Neuronal stem cell (in vitro differentiated cells): Measurements from ENCODE around the gene AKAP9.

ENCODE experiments used
- DNase-seq: peaks from one replicate; pipeline ENCODE4 v3.0.0-alpha.2; 2013; ENCODE audit warnings: low spot score
- H2AFZ ChIP-seq: one replicate; pipeline ENCODE4 v1.6.1; 2013; ENCODE audit warnings: mild to moderate bottlenecking, low read length, inconsistent platforms
- H2AK5ac ChIP-seq: 2 replicates; pipeline ENCODE4 v1.6.1; 2013; ENCODE audit warnings: low read depth, mild to moderate bottlenecking, inconsistent platforms, low read length, moderate library complexity, mixed read lengths
- H2BK120ac ChIP-seq: 2 replicates; pipeline ENCODE4 v1.6.1; 2013; ENCODE audit warnings: low read depth, mild to moderate bottlenecking, inconsistent platforms, low read length, moderate library complexity, mixed read lengths
- H2BK12ac ChIP-seq: one replicate; pipeline ENCODE4 v1.6.1; 2013; ENCODE audit warnings: low read length, inconsistent platforms
- H2BK15ac ChIP-seq: 2 replicates; pipeline ENCODE4 v1.6.1; 2013; ENCODE audit warnings: mild to moderate bottlenecking, low read length, inconsistent platforms, mixed read lengths
- H2BK5ac ChIP-seq: one replicate; pipeline ENCODE4 v1.6.1; 2013; ENCODE audit warnings: inconsistent platforms, mild to moderate bottlenecking, low read length, moderate library complexity
- H3K14ac ChIP-seq: one replicate; pipeline ENCODE4 v1.6.1; 2013; ENCODE audit warnings: low read length, inconsistent platforms
- H3K18ac ChIP-seq: 2 replicates; pipeline ENCODE4 v1.6.1; 2013; ENCODE audit warnings: low read length, inconsistent platforms
- H3K23ac ChIP-seq: 2 replicates; pipeline ENCODE4 v1.6.1; 2013; ENCODE audit warnings: low read depth, mild to moderate bottlenecking, mixed read lengths, low read length, inconsistent platforms; ENCODE audit not compliant: poor library complexity
- H3K27ac ChIP-seq: replicated peaks from 3 replicates; pipeline ENCODE4 v1.5.1; 2013; ENCODE audit warnings: low read length, inconsistent platforms
- H3K27me3 ChIP-seq, 3 experiments: 2 replicates each; pipeline ENCODE4 v1.6.1; 2013; ENCODE audit warnings: low read length in 3 of 3, mild to moderate bottlenecking in 2 of 3, inconsistent platforms in 1 of 3, low read depth in 1 of 3, mixed read lengths in 1 of 3, moderate library complexity in 1 of 3; ENCODE audit not compliant: control insufficient read depth in 3 of 3, insufficient read depth in 3 of 3
- H3K36me3 ChIP-seq, 2 donors: replicated peaks in 1 of 2; 2 replicates each; pipeline ENCODE4 v1.6.1; 2013; ENCODE audit warnings: low read length in 2 of 2; ENCODE audit not compliant: control insufficient read depth in 2 of 2, insufficient read depth in 2 of 2
- H3K4ac ChIP-seq: 2 replicates; pipeline ENCODE4 v1.6.1; 2013; ENCODE audit warnings: inconsistent platforms, mild to moderate bottlenecking, low read length, moderate library complexity
- H3K4me1 ChIP-seq, 2 donors: 1 replicate in 1 of 2; 2 replicates in 1 of 2; pipeline ENCODE4 v1.6.1; 2013; ENCODE audit warnings: low read length in 2 of 2, low read depth in 1 of 2; ENCODE audit not compliant: control insufficient read depth in 2 of 2, insufficient read depth in 1 of 2
- H3K4me2 ChIP-seq: one replicate; pipeline ENCODE4 v1.6.1; 2013; ENCODE audit warnings: mild to moderate bottlenecking, low read length, inconsistent platforms; ENCODE audit not compliant: insufficient read depth, poor library complexity, severe bottlenecking
- H3K4me3 ChIP-seq, 2 donors: 2 replicates each; pipeline ENCODE4 v1.5.1; 2013; ENCODE audit warnings: low read length in 2 of 2, mild to moderate bottlenecking in 2 of 2, inconsistent platforms in 1 of 2, moderate library complexity in 1 of 2
- H3K79me1 ChIP-seq: one replicate; pipeline ENCODE4 v1.6.1; 2013; ENCODE audit warnings: low read depth, mild to moderate bottlenecking, inconsistent platforms, low read length, moderate library complexity
- H3K9ac ChIP-seq: one replicate; pipeline ENCODE4 v1.6.1; 2013; ENCODE audit warnings: mild to moderate bottlenecking, low read depth, low read length, inconsistent platforms; ENCODE audit not compliant: poor library complexity
- H3K9me3 ChIP-seq, 2 donors: replicated peaks in 1 of 2; 2 replicates each; pipeline versions ENCODE3 to v1.6.1; 2013; ENCODE audit warnings: low read length in 2 of 2, mild to moderate bottlenecking in 2 of 2, inconsistent platforms in 1 of 2, low read depth in 1 of 2, mixed read lengths in 1 of 2, moderate library complexity in 1 of 2; ENCODE audit not compliant: control insufficient read depth in 2 of 2, insufficient read depth in 1 of 2
- H4K8ac ChIP-seq: one replicate; pipeline ENCODE4 v1.6.1; 2013; ENCODE audit warnings: low read depth, mild to moderate bottlenecking, inconsistent platforms, low read length, moderate library complexity
- H4K91ac ChIP-seq: one replicate; pipeline ENCODE4 v1.6.1; 2013; ENCODE audit warnings: low read length, low read depth, mild to moderate bottlenecking, inconsistent platforms; ENCODE audit not compliant: poor library complexity
- WGBS, 2 donors: extraction: QIAGEN DNeasy Blood & Tissue Kit; methylation state at CpG; one replicate each; pipeline ENCODE4 v1.1.7; 2013; ENCODE audit warnings: missing lambda C conversion rate in 2 of 2, mixed read lengths in 1 of 2; ENCODE audit not compliant: insufficient read length in 2 of 2, insufficient replicate concordance in 1 of 2; ENCODE audit errors: extremely low coverage in 2 of 2; 5-methylcytosine and 5-hydroxymethylcytosine counted together

The AKAP9 gene

GRCh38 chr7:92034116-92034515 lies 93.5 kb downstream of the AKAP9 start:
- H2BK5ac ChIP-seq = no peak overlapping the region
- H2AK5ac ChIP-seq = no peak overlapping the region
- H4K91ac ChIP-seq = no peak overlapping the region
- H2AFZ ChIP-seq = no peak overlapping the region
- no CpG with 5 or more reads among the region's 2 CpGs for WGBS, 2 donors
- no peak overlapping the region for H3K18ac ChIP-seq
- H2BK120ac ChIP-seq = no peak overlapping the region
- no peak overlapping the region for H2BK15ac ChIP-seq
- no peak overlapping the region for H3K27ac ChIP-seq
- H3K27me3 ChIP-seq = no peaks in the 10 kb centered on the region
- H3K4me1 ChIP-seq = no peaks in the 10 kb centered on the region
- no peaks in the 10 kb centered on the region for H3K79me1 ChIP-seq
- no peak overlapping the region for H3K4me2 ChIP-seq
- no peak overlapping the region for H4K8ac ChIP-seq
- no peak overlapping the region for H3K4ac ChIP-seq
- H2BK12ac ChIP-seq = no peak overlapping the region
- H3K9ac ChIP-seq = no peak overlapping the region
- H3K4me3 ChIP-seq = no peak overlapping the region
- H3K14ac ChIP-seq = no peak overlapping the region
- DNase-seq = no peak
- H3K36me3 ChIP-seq = peaks cover 0 to 70% of the 10 kb centered on the region in 2 donors
- no peaks in the 10 kb centered on the region for H3K9me3 ChIP-seq
- no peak overlapping the region for H3K23ac ChIP-seq

DNA sequence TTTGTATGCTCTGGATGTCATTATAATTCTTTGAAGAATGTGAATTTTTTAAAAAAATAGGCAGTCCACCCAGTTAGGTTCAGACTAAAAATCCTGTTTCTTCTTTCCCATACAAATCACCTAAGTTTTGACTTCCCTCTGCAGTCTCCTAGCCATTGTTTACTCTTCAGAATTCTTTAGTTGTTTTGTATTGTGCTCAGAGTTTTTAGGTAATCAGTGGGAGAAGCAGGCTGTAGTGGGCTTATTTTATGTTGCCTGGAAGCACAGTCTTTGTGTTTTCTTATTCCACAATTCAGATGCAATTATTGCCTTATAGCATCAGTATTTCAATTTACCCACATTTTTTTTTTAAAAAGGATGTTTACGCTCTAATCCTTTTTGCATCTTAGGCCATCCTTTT lies 94.9 kb downstream of the AKAP9 start:
- no peak overlapping the region for H4K91ac ChIP-seq
- no peak for DNase-seq
- no peak overlapping the region for H3K4me3 ChIP-seq
- no peak overlapping the region for H2BK12ac ChIP-seq
- H2BK120ac ChIP-seq = no peak overlapping the region
- no peak overlapping the region for H3K23ac ChIP-seq
- no peak overlapping the region for H3K14ac ChIP-seq
- H3K36me3 ChIP-seq = peaks cover under 1 to 71% of the 10 kb centered on the region in 2 donors
- no peaks in the 10 kb centered on the region for H3K4me1 ChIP-seq
- H2AK5ac ChIP-seq = no peak overlapping the region
- H2BK5ac ChIP-seq = no peak overlapping the region
- H3K4ac ChIP-seq = no peak overlapping the region
- no peak overlapping the region for H3K27ac ChIP-seq
- no peak overlapping the region for H4K8ac ChIP-seq
- H3K4me2 ChIP-seq = no peak overlapping the region
- H3K9me3 ChIP-seq = no peaks in the 10 kb centered on the region
- WGBS, 2 donors = no CpG with 5 or more reads among the region's 1 CpG
- no peaks in the 10 kb centered on the region for H3K79me1 ChIP-seq
- H3K18ac ChIP-seq = no peak overlapping the region
- no peak overlapping the region for H2AFZ ChIP-seq
- no peak overlapping the region for H2BK15ac ChIP-seq
- no peak overlapping the region for H3K9ac ChIP-seq
- no peaks in the 10 kb centered on the region for H3K27me3 ChIP-seq

DNA sequence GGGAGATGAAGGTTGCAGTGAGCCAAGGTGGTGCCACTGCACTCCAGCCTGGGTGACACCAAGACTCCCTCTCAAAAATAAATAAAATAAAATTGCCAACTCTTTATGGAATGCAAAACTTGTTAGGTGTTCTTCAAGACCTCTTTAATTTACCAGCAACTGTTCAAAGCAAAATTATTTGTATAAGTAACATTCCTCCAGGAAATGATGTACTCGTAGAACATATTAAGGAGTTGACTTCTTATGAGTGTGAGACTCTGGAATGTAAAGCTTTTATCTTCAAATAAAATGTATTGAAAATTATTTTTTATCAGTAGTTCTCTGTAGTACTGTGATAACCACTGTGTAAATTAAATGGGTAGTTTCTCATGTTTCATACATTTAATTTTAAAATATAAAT lies 99.2 kb downstream of the AKAP9 start:
- Histone ChIP-seq H3K4ac (no peak overlapping the region), H3K36me3 (peaks cover 5 to 80% of the 10 kb centered on the region in 2 donors), H2BK120ac (no peak overlapping the region), H2AFZ (no peak overlapping the region), H3K9ac (no peak overlapping the region), H4K91ac (no peak overlapping the region), H3K4me2 (no peak overlapping the region), H3K14ac (no peak overlapping the region), H2BK5ac (no peak overlapping the region), H2BK12ac (no peak overlapping the region), H4K8ac (no peak overlapping the region), H3K79me1 (no peaks in the 10 kb centered on the region), H3K27me3 (no peaks in the 10 kb centered on the region), H3K4me3 (no peak overlapping the region), H3K18ac (no peak overlapping the region), H2BK15ac (no peak overlapping the region), H3K23ac (no peak overlapping the region), H3K27ac (no peak overlapping the region), H2AK5ac (no peak overlapping the region), H3K4me1 (no peaks in the 10 kb centered on the region), H3K9me3 (no peaks in the 10 kb centered on the region)
- no peak for DNase-seq
- no CpG with 5 or more reads among the region's 1 CpG for WGBS, 2 donors

- H3K18ac ChIP-seq = no peak overlapping the region
- H3K27ac ChIP-seq = no peak overlapping the region
- H3K36me3 ChIP-seq = peaks cover 5 to 90% of the 10 kb centered on the region in 2 donors
- no peak overlapping the region for H3K9ac ChIP-seq
- H2AFZ ChIP-seq = no peak overlapping the region
- H2BK5ac ChIP-seq = no peak overlapping the region
- no peak overlapping the region for H2BK12ac ChIP-seq
- H3K9me3 ChIP-seq = no peaks in the 10 kb centered on the region
- no peak overlapping the region for H2BK120ac ChIP-seq
- H3K79me1 ChIP-seq = no peaks in the 10 kb centered on the region
- no peaks in the 10 kb centered on the region for H3K4me1 ChIP-seq
- H3K4me3 ChIP-seq = no peak overlapping the region
- no peak overlapping the region for H4K8ac ChIP-seq
- no peak overlapping the region for H4K91ac ChIP-seq
- no peak overlapping the region for H3K23ac ChIP-seq
- no peak overlapping the region for H3K4ac ChIP-seq
- H2AK5ac ChIP-seq = no peak overlapping the region
- no peak overlapping the region for H3K4me2 ChIP-seq
- no CpG with 5 or more reads among the region's 4 CpGs for WGBS, 2 donors
- no peak overlapping the region for H3K14ac ChIP-seq
- DNase-seq = no peak
- no peaks in the 10 kb centered on the region for H3K27me3 ChIP-seq
- no peak overlapping the region for H2BK15ac ChIP-seq
Measured at GRCh38 chr7:92042056-92042737, 101.5 kb downstream of the AKAP9 start.
